K562 treated with DMSO at 1 percent for 4 hours (cell line): ENCODE measurements around the gene MDH1B. TPM values are rescaled to one million over a fixed set of nuclear protein-coding genes. Genes with fewer than 3 reads are reported as not detected.

Source experiments
- total RNA-seq: library from RNA; unstranded; fragments of 300-600 nt; gene quantifications from 2 replicates; pipeline ENCODE4 v1.2.3, GENCODE V29; 2022; ENCODE audit not compliant: insufficient read depth

The MDH1B gene
- total RNA-seq: not detected in 2 replicates

DNA sequence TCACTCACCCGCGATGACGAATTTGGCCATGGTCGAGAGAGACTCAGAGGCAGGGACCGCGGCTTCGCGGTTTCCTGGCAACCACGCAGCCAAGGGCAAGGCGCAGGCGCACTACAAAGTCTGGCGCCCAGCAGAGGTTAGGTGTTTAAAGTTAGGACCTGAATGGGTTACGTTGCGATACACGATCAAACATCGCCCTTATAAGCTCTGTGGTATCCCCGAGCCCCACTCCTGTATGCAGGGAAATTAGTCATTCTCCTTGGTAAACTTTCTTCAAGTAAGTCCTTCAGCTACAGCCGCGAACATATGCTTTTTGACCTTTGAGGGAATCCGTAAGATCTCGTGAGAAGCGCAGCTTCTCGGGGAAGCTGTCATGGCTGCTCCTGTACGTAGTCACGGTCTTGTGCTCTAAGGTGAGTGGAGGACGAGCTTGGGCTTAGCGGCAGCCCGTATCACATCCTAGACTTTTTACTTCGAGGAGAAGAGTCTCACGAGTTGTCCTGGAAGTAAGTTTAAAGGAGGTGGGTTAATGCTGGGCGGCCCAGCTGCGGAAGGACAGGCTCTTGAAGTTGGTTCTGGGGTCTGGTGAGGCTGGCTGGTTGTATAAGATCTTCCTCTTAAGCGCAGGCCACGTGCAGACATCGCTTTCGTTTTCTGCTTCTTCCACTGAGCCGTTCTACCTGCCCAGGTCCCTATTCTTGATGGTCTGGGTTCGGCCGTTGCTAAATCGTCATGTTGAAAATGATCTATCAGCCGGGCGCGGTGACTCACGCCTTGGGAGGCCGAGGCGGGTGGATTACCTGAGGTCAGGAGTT, at the start of gene MDH1B, which contains the start of gene FASTKD2:
Gene MDH1B (minus strand): TSS at position 87 of the 815 bp plus-strand sequence. CDS start 57 bp downstream, at position 30.
Gene FASTKD2 (plus strand): TSS at position 365 of the 815 bp plus-strand sequence. CDS start 1,088 bp downstream, outside the sequence.

DNA sequence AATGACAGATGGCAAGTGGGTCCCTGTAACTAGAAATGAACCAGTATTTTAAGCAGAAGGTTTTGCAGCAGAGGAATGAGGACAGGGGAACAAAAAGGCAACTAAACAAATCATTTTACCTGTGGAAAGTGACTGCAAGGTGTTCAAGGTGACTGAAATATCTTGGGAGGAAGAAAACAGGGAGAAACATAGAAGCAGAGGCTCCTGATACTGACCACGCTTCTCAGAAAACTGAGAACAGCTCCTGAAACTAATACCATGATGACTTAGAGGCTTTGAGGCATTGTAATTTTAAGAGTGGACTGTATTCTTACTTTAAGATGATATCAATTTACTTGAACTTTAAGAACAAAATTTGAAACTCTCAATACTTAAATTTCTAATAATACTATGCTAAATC, 46.8 kb downstream of the MDH1B start, which contains the start of gene DYTN:
Gene DYTN (minus strand): TSS at position 101 of the 400 bp plus-strand sequence. CDS start 117 bp downstream, outside the sequence.

Other genes with a start within 250 kb of the MDH1B start
- gene FAM237A, start 122.8 kb downstream of the MDH1B start, total RNA-seq: not detected in 2 replicates
- gene DYTN, start 46.9 kb downstream of the MDH1B start, total RNA-seq: not detected in 2 replicates
- 6.7 and 9.4 TPM in 2 replicates for gene FASTKD2, start 278 bp upstream of the MDH1B start, total RNA-seq
- gene CPO, start 174.2 kb upstream of the MDH1B start, total RNA-seq: not detected in 2 replicates